Neutrophil (primary cell): ENCODE results near the gene GFPT1.

Experiments
- H3K27ac ChIP-seq: fragments of 200-600 bp; sonication (generic); 2 replicates; pipeline ENCODE4 v1.5.1; 2016; ENCODE audit warnings: mild to moderate bottlenecking, moderate library complexity
- H3K27me3 ChIP-seq: fragments of 200-600 bp; sonication (generic); 2 replicates; pipeline ENCODE4 v1.6.0; 2016; ENCODE audit warnings: mild to moderate bottlenecking
- H3K36me3 ChIP-seq: fragments of 200-600 bp; sonication (generic); 2 replicates; pipeline ENCODE4 v1.5.1; 2017
- H3K4me1 ChIP-seq, 2 experiments: fragments of 200-600 bp in 1 of 2; sonication (generic) in 1 of 2; 1 replicate in 1 of 2; 2 replicates in 1 of 2; pipeline versions ENCODE4 v1.5.1 to v1.6.1; 2013 to 2016; ENCODE audit warnings: low read depth in 1 of 2, low read length in 1 of 2, mild to moderate bottlenecking in 1 of 2, moderate library complexity in 1 of 2; ENCODE audit not compliant: control insufficient read depth in 1 of 2, insufficient read depth in 1 of 2
- H3K4me3 ChIP-seq, 2 experiments: fragments of 200-600 bp in 1 of 2; sonication (generic) in 1 of 2; 1 replicate in 1 of 2; 2 replicates in 1 of 2; pipeline ENCODE4 v1.5.1; 2013 to 2016; ENCODE audit warnings: low read depth in 1 of 2, low read length in 1 of 2, mild to moderate bottlenecking in 1 of 2, moderate library complexity in 1 of 2
- H3K9me3 ChIP-seq: fragments of 200-600 bp; sonication (generic); 2 replicates; pipeline ENCODE4 v1.5.1; 2016
- CTCF ChIP-seq: fragments of 200-600 bp; sonication (generic); IDR thresholded peaks from 2 replicates; pipeline ENCODE4 v1.5.1; 2016; ENCODE audit warnings: antibody characterized with exemption

GFPT1 gene

GRCh38 chr2:69375494-69376353 lies 11.3 kb downstream of the GFPT1 start:
- H3K27me3 ChIP-seq, result no peaks in the 10 kb centered on the region
- H3K4me3 ChIP-seq, result no peak overlapping the region
- peaks cover 5% of the 10 kb centered on the region for H3K36me3 ChIP-seq
- TF ChIP-seq CTCF, result peak; percentile 38
- H3K9me3 ChIP-seq, result no peaks in the 10 kb centered on the region
- no peak overlapping the region for H3K27ac ChIP-seq
- H3K4me1 ChIP-seq, result no peaks in the 10 kb centered on the region

GRCh38 chr2:69372767-69373166 lies 14.3 kb downstream of the GFPT1 start:
- Histone ChIP-seq H3K4me1 (no peaks in the 10 kb centered on the region), H3K4me3 (no peak overlapping the region), H3K9me3 (no peaks in the 10 kb centered on the region), H3K36me3 (peaks cover 28% of the 10 kb centered on the region), H3K27me3 (no peaks in the 10 kb centered on the region), H3K27ac (no peak overlapping the region)
- no peak for TF ChIP-seq CTCF

DNA sequence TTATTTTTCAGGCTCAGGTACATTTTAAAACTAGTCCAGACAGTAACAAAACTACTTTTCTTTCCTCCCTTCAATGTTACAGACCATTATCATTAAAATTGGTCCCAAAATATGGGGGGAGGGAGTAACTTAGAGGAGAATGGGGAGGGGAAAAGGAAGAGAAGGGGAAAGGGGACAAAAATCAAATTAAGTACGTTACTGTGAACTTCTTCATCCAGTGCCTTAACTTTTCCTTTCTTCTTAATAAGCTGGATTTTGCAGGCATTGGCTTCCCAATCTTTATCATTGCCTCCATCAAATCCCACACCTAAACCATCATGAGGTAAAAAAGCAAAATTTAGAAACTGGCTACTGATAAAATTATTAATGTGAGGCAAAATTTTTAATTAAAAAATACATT lies 17.2 kb downstream of the GFPT1 start:
- H3K4me1 ChIP-seq, result no peaks in the 10 kb centered on the region
- H3K4me3 ChIP-seq, result no peak overlapping the region
- H3K27ac ChIP-seq, result no peak overlapping the region
- no peak for TF ChIP-seq CTCF
- H3K9me3 ChIP-seq, result no peaks in the 10 kb centered on the region
- H3K27me3 ChIP-seq, result no peaks in the 10 kb centered on the region
- peaks cover 54% of the 10 kb centered on the region for H3K36me3 ChIP-seq

GRCh38 chr2:69368588-69368987 lies 18.4 kb downstream of the GFPT1 start:
- H3K9me3 ChIP-seq, result no peaks in the 10 kb centered on the region
- H3K27me3 ChIP-seq, result no peaks in the 10 kb centered on the region
- H3K36me3 ChIP-seq, result peaks cover 56% of the 10 kb centered on the region
- no peak overlapping the region for H3K27ac ChIP-seq
- H3K4me3 ChIP-seq, result no peak overlapping the region
- no peak for TF ChIP-seq CTCF
- H3K4me1 ChIP-seq, result no peaks in the 10 kb centered on the region

DNA sequence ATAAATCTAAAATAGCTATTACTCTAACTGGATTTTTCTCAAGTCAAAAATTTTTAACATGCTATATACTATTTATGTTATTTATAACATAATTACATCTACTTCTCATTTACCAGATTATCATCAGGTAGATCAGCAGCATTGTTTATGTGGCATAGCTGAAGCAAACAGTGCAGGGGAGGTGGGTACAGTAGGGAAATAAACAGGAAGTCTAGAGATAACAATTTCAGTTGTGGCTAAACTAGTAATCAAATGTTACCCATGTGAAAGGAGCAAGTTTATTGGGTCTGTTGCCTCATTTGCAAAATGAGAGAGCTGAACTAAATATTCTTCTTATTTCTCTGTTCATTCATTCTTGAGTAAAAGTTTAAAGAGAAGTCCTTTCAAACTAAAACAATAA lies 27.7 kb downstream of the GFPT1 start:
- H3K36me3 ChIP-seq, result peaks cover 86% of the 10 kb centered on the region
- H3K4me3 ChIP-seq, result no peak overlapping the region
- no peak for TF ChIP-seq CTCF
- H3K9me3 ChIP-seq, result no peaks in the 10 kb centered on the region
- H3K4me1 ChIP-seq, result no peaks in the 10 kb centered on the region
- H3K27me3 ChIP-seq, result no peaks in the 10 kb centered on the region
- no peak overlapping the region for H3K27ac ChIP-seq
